Colonic mucosa (tissue), 4 donors: ENCODE data around the gene TRPM2. TPM values are rescaled to one million over a fixed set of nuclear protein-coding genes. Genes with fewer than 3 reads are reported as not detected.

Experiments used
- DNase-seq: peaks from one replicate; pipeline ENCODE4 v3.0.0-alpha.2; 2020
- H3K27ac ChIP-seq: fragments of 200-600 bp; one replicate; pipeline ENCODE4 v1.8.0; 2021
- H3K27me3 ChIP-seq: fragments of 200-600 bp; one replicate; pipeline ENCODE4 v1.8.0; 2021
- H3K36me3 ChIP-seq: fragments of 200-600 bp; one replicate; pipeline ENCODE4 v1.8.0; 2021
- H3K4me1 ChIP-seq: fragments of 200-600 bp; one replicate; pipeline ENCODE4 v1.8.0; 2021; ENCODE audit warnings: mild to moderate bottlenecking
- H3K4me3 ChIP-seq: fragments of 200-600 bp; one replicate; pipeline ENCODE4 v1.8.0; 2021
- H3K9ac ChIP-seq, 2 donors: one replicate each; pipeline ENCODE4 v1.7.0; 2013; ENCODE audit warnings: control low read depth in 2 of 2, low read depth in 2 of 2, low read length in 2 of 2
- H3K9me3 ChIP-seq: fragments of 200-600 bp; one replicate; pipeline ENCODE4 v1.8.0; 2021
- intact Hi-C: fragments of 100-400 bp; cut with DNase I; formaldehyde crosslinking; loops from one replicate; pipeline ENCODE4 v1.14.1; 2022
- total RNA-seq, 2 donors: library from RNA; stranded (reverse); fragmentation: NEBNext Ultra II Directional in 1 of 2; extraction: Animal tissue kit (Norgen Biotek cat#: 25700) in 1 of 2; gene quantifications; one replicate each; pipeline ENCODE4 v1.2.1, GENCODE V29; 2021
- TF ChIP-seq, protein P1 (sequence below): fragments of 200-600 bp; IDR thresholded peaks from one replicate; pipeline ENCODE4 v1.8.0; 2022; ENCODE audit warnings: antibody characterized with exemption, mild to moderate bottlenecking
- donor health status: healthy.
- donor health status: DM: no; HTN: no; CAD: no.
- donor health status: DM: no; HTN: no; CAD: no.

Gene TRPM2
- total RNA-seq, 2 donors from 2014 or later = 2.6 to 4.2 TPM

DNA sequence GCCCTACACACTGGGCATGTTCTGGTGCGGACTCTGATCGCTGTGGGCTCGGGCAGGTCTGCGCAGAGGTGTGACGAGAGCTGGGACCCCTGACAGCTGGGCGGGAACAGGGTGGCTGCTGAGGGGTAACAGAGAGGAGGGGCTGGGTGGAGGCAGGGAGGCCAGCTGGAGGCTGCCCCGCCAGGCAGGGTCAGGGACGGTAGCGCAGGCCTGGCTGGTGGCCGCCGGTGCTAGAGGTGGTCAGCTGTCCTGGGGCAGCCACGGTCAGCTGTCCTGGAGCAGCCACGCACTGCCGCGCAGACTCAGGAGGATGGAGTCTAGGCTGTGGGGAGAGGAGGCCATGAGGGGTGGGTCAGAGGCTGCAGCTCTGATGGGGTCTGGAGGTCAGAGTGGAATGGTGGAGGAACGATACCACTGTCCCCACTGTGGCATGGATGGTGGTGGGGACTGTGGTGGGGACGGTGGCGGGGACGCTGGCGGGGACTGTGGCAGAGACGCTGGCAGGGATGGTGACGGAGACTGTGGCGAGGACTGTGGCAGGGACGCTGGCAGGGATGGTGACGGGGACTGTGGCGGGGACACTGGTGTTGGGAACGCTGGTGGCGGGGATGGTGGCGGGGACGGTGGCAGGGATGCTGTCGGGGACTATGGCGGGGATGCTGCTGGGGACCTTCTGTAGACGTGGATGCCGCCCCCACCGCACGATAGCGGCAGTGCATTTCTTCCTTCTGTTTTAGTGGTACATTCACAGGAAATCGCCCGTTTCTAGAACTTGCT lies 80.6 kb downstream of the TRPM2 start:
- TF ChIP-seq, protein P1, sequence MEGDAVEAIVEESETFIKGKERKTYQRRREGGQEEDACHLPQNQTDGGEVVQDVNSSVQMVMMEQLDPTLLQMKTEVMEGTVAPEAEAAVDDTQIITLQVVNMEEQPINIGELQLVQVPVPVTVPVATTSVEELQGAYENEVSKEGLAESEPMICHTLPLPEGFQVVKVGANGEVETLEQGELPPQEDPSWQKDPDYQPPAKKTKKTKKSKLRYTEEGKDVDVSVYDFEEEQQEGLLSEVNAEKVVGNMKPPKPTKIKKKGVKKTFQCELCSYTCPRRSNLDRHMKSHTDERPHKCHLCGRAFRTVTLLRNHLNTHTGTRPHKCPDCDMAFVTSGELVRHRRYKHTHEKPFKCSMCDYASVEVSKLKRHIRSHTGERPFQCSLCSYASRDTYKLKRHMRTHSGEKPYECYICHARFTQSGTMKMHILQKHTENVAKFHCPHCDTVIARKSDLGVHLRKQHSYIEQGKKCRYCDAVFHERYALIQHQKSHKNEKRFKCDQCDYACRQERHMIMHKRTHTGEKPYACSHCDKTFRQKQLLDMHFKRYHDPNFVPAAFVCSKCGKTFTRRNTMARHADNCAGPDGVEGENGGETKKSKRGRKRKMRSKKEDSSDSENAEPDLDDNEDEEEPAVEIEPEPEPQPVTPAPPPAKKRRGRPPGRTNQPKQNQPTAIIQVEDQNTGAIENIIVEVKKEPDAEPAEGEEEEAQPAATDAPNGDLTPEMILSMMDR = no peak
- no peaks in the 10 kb centered on the region for H3K36me3 ChIP-seq
- DNase-seq = peak; percentile 10
- H3K9me3 ChIP-seq = no peaks in the 10 kb centered on the region
- intact Hi-C loops = no loop called here
- no peak overlapping the region for H3K27ac ChIP-seq
- H3K27me3 ChIP-seq = no peaks in the 10 kb centered on the region
- no peak overlapping the region for H3K4me3 ChIP-seq
- no peak overlapping the region for H3K9ac ChIP-seq
- no peaks in the 10 kb centered on the region for H3K4me1 ChIP-seq

DNA sequence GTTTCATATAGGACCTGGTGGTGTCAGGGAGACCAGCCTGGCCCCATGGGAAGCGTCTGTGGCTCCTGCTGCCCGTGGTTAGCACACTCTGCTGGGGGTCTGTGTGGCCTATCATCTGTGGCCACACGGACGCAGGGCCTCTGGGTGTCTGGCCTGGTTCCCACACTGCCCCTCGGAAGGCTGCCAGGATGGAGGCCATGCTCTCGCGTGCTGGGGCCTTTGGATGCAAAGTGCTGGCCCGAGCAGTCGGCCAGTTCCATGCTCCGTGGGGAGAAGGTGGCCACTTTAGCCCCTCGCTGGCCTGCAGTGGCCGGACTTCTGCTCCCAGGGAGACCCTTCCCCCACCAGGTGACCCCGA lies 81.1 kb downstream of the TRPM2 start:
- H3K4me3 ChIP-seq = no peak overlapping the region
- DNase-seq = no peak

DNA sequence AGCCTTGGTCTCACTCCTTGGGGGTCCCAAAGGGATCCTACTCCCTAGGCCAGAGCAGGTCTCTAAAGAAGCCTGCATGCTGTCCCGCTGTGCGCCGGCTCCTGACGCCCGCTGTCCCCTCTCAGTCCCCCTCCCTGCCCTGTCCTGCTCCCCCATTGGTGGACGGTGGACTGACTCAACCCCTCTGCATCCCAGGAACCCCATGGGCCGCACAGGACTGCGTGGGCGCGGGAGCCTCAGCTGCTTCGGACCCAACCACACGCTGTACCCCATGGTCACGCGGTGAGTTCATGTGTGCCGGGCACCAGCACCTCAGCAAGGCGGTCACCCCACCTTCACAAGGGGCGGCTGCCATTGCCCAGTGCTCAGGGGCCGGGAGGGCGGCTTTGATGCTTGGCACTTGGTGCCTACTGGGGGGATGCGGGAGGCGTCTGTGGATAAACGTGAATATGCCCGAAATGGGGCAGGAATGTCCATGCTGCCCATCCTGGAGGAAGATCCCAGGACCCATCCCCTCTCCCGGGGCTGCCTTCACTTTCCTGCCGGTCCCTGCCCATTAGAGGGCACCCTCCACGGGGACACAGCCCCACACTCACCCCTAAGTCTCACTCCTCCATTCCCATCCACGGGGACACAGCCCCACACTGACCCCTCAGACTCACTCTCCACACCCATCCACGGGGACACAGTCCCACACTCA lies 81.7 kb downstream of the TRPM2 start:
- H3K36me3 ChIP-seq = no peaks in the 10 kb centered on the region
- H3K4me3 ChIP-seq = no peak overlapping the region
- H3K27me3 ChIP-seq = no peaks in the 10 kb centered on the region
- H3K9ac ChIP-seq = no peak overlapping the region
- H3K9me3 ChIP-seq = no peaks in the 10 kb centered on the region
- no peaks in the 10 kb centered on the region for H3K4me1 ChIP-seq
- TF ChIP-seq, protein P1 = no peak
- intact Hi-C loops = no loop called here
- no peak overlapping the region for H3K27ac ChIP-seq
- DNase-seq = no peak

More for the DNA sequence above, 81.1 kb downstream of the TRPM2 start:
- no peak overlapping the region for H3K9ac ChIP-seq
- intact Hi-C loops = no loop called here
- H3K4me1 ChIP-seq = no peaks in the 10 kb centered on the region
- no peaks in the 10 kb centered on the region for H3K9me3 ChIP-seq
- no peak overlapping the region for H3K27ac ChIP-seq
- no peaks in the 10 kb centered on the region for H3K27me3 ChIP-seq
- H3K36me3 ChIP-seq = no peaks in the 10 kb centered on the region
- TF ChIP-seq, protein P1 = no peak

DNA sequence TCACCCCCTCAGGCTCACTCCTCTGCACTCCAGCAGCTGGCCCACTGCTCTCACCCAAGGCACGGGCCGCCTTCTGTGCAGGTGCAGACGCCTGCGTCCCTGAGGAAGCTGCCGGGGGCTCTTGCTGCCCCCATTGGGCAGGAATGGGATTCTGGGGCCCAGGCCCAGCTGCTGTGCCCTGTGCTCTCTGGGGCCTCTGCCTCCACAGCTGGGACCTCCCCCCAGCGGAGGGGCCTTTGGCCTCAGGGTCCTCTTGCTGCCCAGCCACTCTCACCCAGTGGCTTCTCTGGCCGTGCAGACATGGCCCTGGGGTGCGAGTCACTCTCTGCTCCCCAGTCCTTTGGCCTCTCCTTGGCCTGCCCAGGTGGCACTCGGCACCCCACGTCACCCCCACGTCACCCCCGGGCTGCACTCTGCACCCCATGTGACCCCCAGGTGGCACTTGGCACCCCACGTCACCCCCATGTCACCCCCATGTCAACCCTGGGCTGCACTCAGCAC lies 82.7 kb downstream of the TRPM2 start:
- DNase-seq = no peak

DNA sequence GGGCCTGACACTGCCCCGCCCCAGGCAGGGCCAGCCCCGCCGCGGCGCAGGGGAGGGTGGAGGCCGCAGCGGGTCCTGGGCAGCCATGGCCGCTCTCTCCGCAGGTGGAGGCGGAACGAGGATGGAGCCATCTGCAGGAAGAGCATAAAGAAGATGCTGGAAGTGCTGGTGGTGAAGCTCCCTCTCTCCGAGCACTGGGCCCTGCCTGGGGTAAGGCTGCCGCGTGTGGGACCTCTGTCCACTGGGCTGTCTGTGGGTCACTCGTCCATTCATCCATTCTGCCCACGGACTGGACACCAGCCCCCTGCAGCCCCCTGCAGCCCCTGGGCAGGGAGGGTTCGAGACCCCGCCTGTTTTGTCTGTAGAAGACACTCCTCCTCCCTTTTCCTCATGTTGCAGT lies 83.5 kb downstream of the TRPM2 start:
- intact Hi-C loops = no loop called here
- DNase-seq = no peak

More for the DNA sequence above, 82.7 kb downstream of the TRPM2 start:
- no peak overlapping the region for H3K4me3 ChIP-seq
- no peaks in the 10 kb centered on the region for H3K36me3 ChIP-seq
- H3K9me3 ChIP-seq = no peaks in the 10 kb centered on the region
- H3K27me3 ChIP-seq = no peaks in the 10 kb centered on the region
- intact Hi-C loops = no loop called here
- H3K27ac ChIP-seq = no peak overlapping the region
- no peak overlapping the region for H3K9ac ChIP-seq
- TF ChIP-seq, protein P1 = no peak
- no peaks in the 10 kb centered on the region for H3K4me1 ChIP-seq

More for the DNA sequence above, 83.5 kb downstream of the TRPM2 start:
- H3K27ac ChIP-seq = no peak overlapping the region
- no peak overlapping the region for H3K4me3 ChIP-seq
- no peaks in the 10 kb centered on the region for H3K4me1 ChIP-seq
- H3K27me3 ChIP-seq = no peaks in the 10 kb centered on the region
- no peaks in the 10 kb centered on the region for H3K9me3 ChIP-seq
- no peaks in the 10 kb centered on the region for H3K36me3 ChIP-seq
- TF ChIP-seq, protein P1 = no peak
- no peak overlapping the region for H3K9ac ChIP-seq
